ENCODE measurements around the gene TMEM234.
"Not testable (repeated sequence)": the region's sequence is repeated elsewhere in the genome, so short reads cannot be mapped to it uniquely, and the experiment has no call there.

TMEM234 gene

DNA sequence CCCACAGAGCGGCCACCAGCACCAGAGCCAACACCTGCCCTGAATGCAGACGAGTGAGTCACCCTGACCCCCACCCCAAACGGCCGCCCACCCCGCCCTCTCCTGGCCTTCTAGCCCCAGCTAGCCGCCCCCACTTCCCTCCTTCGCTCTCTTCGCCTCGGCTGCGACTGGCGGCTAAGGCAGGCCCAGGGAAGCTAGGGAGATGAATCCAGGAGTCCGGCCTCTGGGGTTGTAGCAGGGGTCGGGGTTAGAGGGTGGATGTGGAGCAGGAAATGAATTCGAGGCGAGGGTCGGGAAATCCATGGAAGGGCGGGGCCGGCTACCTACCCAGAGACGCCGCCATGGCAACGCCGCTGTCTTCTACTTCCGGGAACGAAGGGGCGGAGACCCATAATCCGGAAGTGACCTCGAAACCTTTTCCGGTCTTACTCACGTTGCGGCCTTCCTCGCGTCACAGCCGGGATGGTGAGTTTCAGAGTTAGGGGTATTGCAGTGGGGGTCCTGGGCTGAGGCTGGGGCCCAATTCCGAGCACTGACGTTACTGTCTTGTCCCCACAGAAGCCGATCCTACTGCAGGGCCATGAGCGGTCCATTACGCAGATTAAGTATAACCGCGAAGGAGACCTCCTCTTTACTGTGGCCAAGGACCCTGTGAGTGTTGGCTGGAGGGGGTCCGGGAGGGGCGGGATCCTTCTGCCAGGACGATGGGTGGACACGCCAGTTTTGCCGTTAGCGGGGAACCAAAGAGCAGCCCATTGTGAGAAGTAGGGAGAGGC is at the start of gene TMEM234, which contains the start of gene EIF3I:
Gene TMEM234, minus strand, starts transcription at position 374 of the 776 bp plus-strand sequence. Its CDS starts 31 bp downstream, at position 343.
Gene EIF3I, plus strand, starts transcription at position 428 of the 776 bp plus-strand sequence. Its CDS starts 35 bp downstream, at position 463.
- peak; percentile 88 for DNase-seq

DNA sequence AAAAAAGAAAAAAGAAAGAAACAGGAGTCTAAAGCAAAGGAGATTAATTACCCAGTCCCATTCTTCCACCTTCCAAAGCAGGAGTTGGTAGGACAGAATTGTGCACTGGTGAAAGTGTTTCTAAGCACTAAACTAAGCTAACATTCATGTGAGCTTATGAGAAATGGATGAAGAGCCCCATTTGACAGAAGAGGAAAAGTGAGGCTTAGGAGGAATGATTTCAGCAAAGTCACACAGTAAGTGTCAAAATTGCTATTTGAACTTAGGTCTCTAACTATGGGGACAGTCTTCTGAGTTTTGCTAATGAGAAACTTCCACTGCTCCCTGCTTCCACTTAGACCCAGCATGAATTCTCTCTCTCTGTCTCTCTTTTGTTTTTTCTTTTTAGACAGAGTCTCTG is 47.6 kb upstream of the TMEM234 start:
- no peak for DNase-seq

DNA sequence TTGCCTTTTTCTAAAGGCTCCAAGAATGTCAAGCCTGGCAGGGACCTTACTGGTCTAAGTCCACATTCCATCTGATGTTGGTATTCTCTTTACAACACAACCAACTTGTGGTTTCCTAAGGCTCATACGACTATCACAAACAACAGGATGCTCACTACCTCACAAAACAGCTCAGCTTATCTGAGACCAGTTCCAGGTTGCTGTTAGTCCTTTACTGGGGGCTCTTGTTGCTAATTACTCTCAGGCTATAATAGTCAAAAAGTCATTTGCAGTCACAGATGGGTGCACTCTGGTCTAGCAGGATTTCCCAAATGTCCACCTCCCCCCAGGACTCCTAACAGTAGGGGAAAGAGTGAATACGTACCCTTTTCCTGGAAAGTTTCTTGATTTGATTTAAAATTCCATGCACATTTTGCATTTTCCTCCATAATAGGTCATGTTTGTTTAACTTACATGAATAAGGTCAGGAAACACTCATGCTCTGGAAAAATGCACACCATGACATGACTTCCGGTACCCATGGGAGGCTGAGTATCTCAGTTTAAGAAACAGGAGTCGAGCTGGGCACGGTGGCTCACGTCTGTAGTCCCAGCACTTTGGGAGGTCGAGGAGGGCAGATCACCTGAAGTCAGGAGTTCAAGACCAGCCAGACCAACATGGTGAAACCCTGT is 44.9 kb upstream of the TMEM234 start:
- no peak for DNase-seq

DNA sequence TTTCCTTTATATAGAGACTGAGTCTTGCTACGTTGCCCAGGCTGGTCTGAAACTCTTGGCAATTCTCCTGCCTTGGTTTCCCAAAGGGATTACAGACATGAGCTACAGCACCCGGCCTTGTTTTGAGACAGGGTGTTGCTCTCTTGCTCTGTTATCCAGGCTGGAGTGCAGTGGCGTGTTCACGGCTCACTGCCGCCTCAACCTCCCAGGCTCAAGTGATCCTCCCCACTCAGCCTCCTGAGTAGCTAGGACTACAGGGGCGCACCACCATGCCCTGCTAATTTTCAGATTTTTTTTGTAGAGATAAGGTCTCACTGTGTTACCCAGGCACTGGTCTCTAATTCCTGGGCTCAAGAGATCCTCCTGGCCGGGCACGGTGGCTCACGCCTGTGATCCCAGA is 43.7 kb upstream of the TMEM234 start:
- no peak for DNase-seq

DNA sequence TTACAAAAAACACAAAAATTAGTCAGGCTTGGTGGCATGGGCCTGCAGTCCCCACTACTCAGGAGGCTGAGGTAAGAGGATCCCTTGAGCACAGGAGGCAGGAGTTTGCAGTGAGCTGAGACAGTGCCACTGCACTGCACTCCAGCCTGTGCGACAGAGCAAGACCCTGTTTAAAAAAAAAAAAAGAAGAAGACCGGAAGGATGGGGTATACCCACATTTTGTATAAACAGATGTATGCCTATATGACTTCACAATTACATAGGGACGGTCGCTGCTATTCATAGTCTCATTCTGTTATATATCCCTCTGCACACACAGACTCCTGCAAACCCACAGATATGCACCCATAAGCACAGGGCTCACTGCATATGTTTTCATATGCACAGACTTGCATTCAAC is 41.6 kb upstream of the TMEM234 start:
- no peak for DNase-seq

DNA sequence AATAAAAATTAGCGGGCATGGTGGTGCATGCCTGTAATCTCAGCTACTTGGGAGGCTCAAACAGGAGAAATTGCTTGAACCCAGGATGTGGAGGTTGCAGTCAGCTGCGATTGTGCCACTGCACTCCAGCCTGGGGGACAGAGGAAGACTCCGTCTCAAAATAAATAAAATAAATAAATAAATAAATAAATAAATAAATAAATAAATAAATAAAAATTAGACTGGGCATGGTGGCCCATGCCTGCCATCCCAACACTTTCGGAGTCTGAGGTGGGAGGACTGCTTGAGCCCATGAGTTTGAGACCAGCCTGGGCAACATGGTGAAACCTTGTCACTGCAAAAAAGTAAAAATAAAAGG is 41.1 kb upstream of the TMEM234 start:
- not testable (repeated sequence) for DNase-seq

DNA sequence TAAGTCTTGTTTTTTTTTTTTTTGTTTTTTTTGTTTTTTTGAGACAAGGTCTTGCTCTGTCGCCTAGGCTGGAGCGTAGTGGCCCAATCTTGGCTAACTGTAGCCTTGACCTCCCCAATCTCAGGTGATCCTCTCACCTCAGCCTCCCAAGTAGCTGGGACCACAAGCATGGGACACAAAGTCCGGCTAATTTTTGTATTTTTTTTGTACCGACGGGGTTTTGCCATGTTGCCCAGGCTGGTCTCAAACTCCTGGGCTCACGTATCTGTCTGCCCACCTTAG is 35.0 kb upstream of the TMEM234 start:
- DNase-seq, result no peak

DNA sequence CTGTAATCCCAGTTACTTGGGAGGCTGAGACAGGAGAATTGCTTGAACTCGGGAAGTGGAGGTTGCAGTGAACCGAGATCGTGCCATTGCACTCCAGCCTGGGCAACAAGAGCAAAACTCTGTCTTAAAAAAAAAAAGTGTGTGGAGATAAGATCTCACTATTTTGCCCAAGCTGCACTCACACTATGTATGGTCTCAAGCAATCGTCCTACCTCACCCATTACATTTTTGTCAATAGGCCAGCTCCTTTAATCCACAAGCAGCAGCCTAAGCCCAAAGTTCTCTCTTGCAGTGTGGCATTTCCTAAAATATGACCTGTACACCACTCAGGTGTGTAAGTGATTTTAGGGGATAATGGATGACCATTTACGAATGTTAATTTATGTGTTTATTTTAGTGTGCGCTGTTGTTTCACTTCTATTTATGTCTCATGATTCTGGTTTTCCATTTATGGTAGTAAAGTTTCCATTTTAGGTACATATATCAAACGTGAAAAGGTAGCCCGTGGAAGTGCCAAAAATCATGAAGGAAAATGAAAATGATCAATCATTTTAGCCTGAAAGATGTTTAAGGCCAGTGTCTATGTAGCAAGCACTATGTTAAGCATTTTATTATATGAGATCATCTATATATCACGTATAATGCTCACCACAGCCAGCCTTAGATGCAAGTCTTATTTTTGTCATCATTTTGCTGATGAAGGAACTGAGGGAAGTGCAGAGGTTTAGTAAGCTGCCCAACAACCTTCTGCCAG is 34.5 kb upstream of the TMEM234 start:
- DNase-seq, result no peak

DNA sequence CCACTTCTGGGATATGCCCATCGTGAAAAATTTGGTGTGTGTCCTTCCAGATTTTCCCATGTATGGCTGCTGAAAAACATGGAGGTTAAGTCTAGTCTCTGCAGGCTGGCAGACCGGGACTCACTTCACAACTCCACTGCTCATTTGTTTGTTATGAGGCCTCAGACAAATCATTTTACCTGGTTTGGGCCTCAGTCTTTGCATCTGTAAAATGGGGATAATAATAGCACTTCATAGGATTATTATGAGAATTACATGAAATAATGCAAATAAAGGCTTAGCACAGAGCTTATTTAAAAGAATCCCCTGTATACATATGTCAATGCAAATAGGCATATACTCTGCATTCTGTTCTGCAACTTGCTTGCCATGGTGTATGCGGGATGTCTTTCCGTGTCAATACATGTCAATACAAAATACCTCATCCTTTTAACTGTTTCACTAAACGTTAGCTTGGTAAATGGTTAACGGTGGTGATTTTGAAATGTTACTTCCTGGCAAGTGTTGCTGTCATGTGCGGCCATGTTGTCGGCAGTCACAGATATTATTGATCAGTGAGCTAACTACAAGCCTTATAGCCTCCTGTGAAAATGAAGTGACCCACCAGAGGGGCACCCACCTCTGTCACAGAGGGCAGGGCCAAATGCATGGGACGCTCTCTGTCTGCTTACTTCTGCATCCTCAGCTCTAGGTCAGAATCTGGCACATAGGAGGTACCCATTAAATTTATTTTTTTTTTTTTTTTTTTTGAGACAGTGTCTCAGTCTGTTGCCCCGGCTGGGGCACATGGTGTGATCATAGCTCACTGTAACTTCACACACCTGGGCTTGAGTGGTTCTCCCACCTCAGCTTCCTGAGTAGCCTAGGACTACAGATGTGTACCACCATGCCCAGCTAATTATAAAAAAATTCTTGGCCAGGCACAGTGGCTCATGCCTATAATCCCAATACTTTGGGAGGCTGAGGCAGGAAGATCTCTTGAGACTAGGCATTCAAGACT is 33.2 kb upstream of the TMEM234 start:
- no peak for DNase-seq

DNA sequence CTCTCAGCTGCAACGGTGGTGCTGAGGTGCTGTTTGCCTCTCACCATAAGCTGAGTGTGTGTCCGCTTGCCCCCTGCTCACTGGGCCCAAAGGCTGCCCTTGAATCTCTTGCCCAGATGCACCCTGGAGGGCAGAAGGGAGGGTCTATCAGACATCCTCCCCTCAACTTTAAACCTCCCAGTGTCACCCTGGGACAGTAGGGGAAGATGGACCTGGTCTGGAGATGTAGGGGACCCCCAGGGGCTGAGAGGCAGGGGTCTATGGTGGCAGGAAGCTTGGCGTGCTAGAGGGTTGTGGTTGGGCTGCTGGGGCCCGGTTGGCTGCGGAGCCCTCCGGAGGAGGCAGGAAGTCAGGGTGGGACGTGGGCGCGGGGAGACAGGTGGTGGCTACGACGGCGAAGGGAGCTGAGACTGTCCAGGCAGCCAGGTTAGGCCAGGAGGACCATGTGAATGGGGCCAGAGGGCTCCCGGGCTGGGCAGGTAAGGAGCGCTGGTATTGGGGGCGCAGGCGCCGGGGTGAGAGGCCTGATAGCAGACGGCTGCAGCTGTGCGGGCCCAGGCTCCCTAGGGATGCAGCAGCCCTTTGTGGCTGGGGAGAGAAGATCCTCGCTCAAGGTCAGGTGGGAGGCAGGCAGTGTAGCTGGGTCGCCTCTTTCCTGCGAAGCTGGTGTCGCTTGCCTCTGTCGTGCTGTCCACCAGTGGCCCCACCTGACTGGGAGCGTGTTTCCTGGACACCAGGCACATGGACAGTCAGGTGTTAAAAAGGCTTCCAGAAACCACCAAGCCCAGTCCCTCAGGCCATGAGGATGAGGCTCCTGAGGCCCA is 29.0 kb upstream of the TMEM234 start, which contains the start of gene LCK:
Gene LCK, plus strand, starts transcription at position 373 of the 824 bp plus-strand sequence. CDS start 23,065 bp downstream, outside the sequence.
- peak; percentile 73 for DNase-seq

DNA sequence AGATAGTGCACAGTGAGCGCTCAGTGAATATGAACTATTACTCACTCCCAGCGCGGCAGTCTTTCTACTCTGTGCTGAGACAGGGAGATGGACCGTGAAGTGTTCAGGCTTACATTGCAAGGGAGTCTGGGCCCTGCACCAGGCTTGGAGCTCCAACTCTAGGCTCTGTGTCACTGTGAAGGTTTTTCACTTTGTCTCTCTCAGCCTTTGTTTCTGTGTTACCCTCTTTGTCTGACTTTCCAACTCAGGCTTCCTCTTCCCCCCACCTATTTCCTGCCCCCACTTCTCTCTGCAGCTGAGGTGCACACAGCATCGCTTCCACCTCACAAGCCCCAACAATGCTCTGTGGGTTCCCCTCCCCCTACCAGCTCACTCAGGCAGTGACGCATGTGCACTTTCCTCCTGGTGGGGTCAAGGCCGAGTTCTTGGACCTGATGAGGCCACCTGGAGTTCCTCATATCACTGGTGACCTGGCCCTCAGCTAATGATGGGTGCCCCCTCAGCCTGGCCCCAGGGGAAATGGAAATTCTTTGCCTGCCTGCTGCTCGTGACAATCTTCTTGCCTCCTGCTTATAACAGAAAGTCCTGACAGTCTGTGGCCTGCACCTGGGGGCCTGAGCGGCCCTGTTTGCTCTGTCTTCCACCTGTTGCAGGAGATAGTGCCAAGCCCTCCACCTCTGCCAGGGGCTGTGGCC is 27.8 kb upstream of the TMEM234 start:
- peak; percentile 71 for DNase-seq

DNA sequence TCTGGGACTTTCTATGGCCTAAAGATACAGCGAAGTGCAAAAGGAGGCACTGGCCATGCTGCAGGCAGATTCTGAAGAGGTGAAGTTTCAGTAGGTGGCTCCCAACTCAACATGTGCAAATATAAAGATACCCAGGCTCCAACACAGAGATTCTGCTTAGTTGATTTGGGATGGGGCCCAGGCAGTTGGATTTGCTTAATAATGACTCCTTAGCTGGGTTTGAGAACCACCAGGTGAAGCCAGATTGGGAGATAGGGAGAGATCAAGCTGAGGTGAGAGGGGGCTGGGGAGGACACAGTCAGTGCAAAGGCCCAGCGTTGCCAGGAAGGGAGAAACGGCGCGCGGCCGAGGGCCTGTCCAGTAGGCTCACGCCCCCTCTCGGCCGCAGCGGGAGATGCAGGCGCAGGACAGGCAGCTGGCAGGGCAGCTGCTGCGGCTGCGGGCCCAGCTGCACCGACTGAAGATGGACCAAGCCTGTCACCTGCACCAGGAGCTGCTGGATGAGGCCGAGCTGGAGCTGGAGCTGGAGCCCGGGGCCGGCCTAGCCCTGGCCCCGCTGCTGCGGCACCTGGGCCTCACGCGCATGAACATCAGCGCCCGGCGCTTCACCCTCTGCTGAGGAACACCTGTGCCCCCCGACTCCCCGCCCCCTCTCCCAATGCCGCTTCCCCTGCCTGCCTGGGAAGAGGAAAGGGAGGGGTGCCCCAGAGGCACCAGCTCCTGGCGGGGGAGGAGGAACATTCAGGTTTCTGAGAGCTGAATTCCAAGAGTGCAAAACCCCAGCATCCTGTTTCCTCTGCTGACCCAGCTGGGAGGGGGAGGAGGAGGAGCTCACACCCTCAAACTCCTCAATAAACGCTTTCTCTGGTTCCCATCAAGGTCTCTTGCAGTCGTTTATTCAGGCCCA is 26.1 kb upstream of the TMEM234 start:
- peak; percentile 81 for DNase-seq

DNA sequence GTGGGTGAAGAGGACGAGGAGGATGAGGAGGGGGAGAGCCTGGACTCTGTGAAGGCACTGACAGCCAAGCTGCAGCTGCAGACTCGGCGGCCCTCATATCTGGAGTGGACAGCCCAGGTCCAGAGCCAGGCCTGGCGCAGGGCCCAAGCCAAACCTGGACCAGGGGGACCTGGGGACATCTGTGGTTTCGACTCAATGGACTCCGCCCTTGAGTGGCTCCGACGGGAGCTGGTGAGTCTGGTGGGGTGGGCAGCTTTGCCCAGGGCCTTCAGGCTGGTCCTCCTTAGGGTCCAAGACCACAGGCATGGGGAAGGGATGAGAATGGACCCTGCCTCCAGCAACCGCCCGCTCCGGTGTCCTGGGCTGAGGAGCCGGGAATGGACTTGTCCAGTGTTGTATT is 25.3 kb upstream of the TMEM234 start:
- DNase-seq, result no peak

DNA sequence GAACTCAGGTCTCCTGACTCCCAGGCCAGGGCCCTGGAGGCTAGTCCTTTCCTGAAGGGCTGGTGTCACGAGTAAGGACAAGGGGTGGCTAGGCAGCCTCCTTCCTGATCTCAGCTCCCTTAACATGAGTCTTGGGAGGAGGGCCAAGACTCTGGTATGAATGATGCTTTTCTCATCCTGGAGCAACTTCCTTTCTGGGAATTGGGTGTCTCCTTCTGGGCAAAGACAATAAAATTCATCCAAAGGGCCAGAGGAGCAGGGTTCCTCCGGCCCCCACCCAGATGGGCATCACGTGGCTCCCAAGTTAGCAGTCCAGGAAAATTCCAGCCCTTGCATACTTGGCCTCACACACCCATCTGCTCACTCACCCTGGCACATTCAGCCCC is 24.7 kb upstream of the TMEM234 start, which contains the start of gene FAM167B:
Gene FAM167B, plus strand, starts transcription at position 335 of the 386 bp plus-strand sequence. CDS start 200 bp downstream, outside the sequence.
- DNase-seq, result no peak

DNA sequence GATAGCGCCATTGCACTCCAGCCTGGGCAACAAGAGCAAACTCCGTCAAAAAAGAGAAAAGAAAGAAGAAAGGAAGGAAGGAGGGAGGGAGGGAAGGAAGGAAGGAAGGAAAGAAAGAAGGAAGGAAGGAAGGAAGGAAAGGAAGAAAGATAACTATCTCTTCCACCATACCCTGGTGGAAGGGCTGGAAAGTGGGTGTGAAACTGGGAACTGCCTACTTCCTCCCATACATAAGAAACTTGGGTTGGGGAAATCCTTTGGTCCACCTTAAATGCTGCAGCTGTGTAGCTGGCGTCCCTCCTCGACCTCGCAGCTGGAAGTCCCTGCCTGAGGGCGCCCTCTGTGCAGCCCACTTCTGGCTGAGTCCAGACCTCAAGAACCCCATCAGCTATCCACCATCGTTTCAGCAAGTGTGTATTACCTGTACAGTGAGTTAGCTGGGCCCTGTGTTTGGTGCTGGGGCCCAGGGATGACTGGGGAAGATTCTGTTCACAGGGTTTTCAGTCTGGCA is 20.2 kb upstream of the TMEM234 start:
- no peak for DNase-seq

DNA sequence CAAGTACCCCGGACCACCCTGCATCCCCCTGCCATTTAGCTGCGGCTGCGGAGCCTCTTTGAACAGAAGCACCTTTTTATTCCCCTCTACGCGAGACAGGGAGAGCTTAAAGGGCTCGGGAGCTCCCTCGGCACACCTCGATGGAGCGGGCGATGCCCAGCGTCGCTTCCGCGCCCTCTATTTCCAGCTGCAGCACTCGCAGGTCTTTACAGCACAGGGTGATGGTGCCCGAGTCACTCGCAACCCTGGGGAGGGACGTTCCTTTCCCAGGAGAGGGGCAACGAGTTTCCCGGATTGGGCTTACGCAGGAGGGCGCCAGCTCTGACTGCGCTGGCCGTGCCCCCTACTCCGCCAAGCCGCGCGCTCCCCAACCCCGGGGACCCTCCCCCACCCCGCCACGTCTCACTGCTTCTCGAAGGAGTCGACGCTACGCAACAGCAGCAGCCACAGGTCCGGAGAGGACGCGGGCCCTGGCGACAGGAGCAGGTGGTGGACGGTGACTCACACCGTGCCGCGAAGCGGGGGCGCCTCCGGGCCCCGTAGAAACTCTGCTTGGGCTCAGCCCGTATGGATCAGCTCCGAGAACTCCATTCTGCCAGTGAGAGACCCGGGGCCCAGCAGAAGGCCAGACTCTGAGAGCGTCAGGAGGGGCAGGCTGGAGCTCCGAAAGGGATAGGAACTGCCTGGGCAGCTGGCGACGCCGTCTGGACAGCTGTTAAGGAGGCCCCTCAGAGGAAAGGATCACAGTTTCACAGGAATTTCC is 19.0 kb upstream of the TMEM234 start:
- DNase-seq, result peak; percentile 46

DNA sequence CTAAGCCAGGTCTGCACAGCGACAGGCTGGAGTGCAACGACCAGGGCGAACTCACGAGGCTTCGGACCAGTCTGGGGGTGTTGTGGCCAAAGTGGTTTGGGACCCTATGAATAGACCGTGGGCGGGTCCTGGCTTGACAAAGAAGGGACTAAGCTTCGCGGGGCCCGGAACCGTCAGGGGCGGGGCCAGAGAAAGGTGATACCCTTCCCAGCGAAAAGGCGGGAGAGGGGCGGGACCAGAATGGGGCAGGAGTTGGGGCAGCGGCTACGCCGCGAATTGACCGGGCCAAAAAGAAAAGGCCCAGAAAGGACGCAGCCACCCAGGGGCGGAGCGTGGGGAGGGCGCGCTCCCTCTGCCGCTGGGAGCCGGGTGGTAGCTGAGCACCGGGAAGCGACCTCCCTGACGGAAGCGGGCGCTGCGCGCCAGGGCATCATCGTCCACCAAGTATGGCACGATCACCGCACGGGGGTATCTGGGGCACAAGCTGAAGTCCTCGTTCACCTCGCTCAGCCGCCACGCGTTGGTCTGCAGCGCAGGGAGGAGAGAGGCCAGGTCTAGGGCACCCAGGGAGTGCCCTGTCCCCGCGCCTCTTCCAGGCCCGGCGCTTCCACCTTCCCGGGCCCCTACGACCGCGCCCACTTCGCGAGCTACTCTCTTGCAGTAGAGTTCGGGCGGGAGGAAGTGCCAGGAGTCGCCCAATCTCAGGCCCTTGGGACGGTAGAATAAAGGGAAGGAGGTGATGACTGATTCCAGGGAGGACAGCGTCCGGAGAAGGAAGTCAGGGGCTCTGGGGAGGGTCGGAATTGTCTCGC is 18.2 kb upstream of the TMEM234 start:
- peak; percentile 61 for DNase-seq

DNA sequence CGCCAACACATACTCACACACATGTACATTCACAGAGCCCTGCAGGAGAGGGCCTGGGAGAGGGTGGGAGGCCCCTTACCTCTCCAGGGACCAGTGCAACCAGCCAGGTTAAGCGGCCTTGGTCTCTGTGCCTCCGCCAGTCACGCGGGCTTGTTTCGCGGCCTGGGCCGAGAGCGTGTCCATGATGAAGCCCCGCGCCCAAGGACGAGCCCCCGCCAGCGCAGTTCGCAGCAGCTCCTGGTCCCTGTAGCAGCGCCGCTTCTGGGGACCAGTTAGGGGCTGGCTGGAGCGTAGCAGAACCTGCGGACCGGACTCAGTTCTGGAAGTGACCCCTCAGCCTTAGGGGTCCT is 17.6 kb upstream of the TMEM234 start:
- no peak for DNase-seq
